SU-DHL-6 (cell line): ENCODE results near the gene SREBF2.

ENCODE experiments used
- CTCF ChIP-seq: fragments of 200-600 bp; sonication (generic); IDR thresholded peaks from one replicate; pipeline ENCODE4 v1.5.1; 2017; ENCODE audit warnings: antibody characterized with exemption, mild to moderate bottlenecking, low read length, moderate library complexity; ENCODE audit not compliant: insufficient read depth, poor library complexity, severe bottlenecking
- EZH2phosphoT487 ChIP-seq: fragments of 200-600 bp; sonication (generic), shearing (Covaris generic); conservative IDR thresholded peaks from 2 replicates; pipeline ENCODE4 v1.6.1; 2018; ENCODE audit warnings: mild to moderate bottlenecking, antibody characterized with exemption, low read length, moderate library complexity, mixed read lengths

- no peak for TF ChIP-seq CTCF
- TF ChIP-seq EZH2phosphoT487, result no peak
Measured at GRCh38 chr22:41874090-41874489, 41.2 kb downstream of the SREBF2 start.
